Naive thymus-derived CD8-positive, alpha-beta T cell (primary cell): ENCODE data around the gene DLG1. TPM values are rescaled to one million over a fixed set of nuclear protein-coding genes. Genes with fewer than 3 reads are reported as not detected.

ENCODE experiments used
- ATAC-seq, 2 donors: fragments of 150-1000 bp; cut with Tn5 transposase in 1 of 2; sonication (Bioruptor Pico), chemical (Tn5 transposase) in 1 of 2; 1 replicate in 1 of 2; 2 replicates in 1 of 2; pipeline ENCODE4 v1.10.0; 2021; ENCODE audit warnings: mild to moderate bottlenecking in 2 of 2, moderate library complexity in 2 of 2
- POLR2A ChIA-PET: fragments of 350-600 bp; sonication (Branson Sonifier 250); formaldehyde crosslinking; loops from one replicate; lab custom pipeline; 2021; ENCODE audit warnings: antibody characterized with exemption; lab: Charles Lee
- DNase-seq, 10 donors: peaks; one replicate each; pipeline versions ENCODE4 v3.0.0 to v3.0.0-alpha.2; 2020 to 2022
- H3K27ac Mint-ChIP-seq, 10 donors: one replicate each; pipeline ENCODE4 v1.8.0; 2020 to 2022; ENCODE audit warnings: mild to moderate bottlenecking in 10 of 10, mixed read lengths in 10 of 10, moderate library complexity in 4 of 10, inconsistent platforms in 1 of 10
- H3K27me3 Mint-ChIP-seq, 5 donors: one replicate each; pipeline ENCODE4 v1.8.0; 2021 to 2022; ENCODE audit warnings: mixed read lengths in 5 of 5
- H3K36me3 Mint-ChIP-seq, 3 donors: one replicate each; pipeline ENCODE4 v1.8.0; 2020 to 2022; ENCODE audit warnings: mixed read lengths in 3 of 3, mild to moderate bottlenecking in 2 of 3, inconsistent platforms in 1 of 3
- H3K4me1 Mint-ChIP-seq, 4 donors: one replicate each; pipeline ENCODE4 v1.8.0; 2021 to 2022; ENCODE audit warnings: mixed read lengths in 4 of 4
- H3K4me3 Mint-ChIP-seq, 10 donors: one replicate each; pipeline ENCODE4 v1.8.0; 2020 to 2022; ENCODE audit warnings: mild to moderate bottlenecking in 10 of 10, mixed read lengths in 10 of 10, moderate library complexity in 6 of 10, inconsistent platforms in 1 of 10
- H3K9me3 Mint-ChIP-seq, 9 donors: one replicate each; pipeline ENCODE4 v1.8.0; 2020 to 2022; ENCODE audit warnings: mixed read lengths in 9 of 9, mild to moderate bottlenecking in 3 of 9, inconsistent platforms in 1 of 9, moderate library complexity in 1 of 9
- polyA plus RNA-seq, 3 donors: library from polyadenylated mRNA; unstranded; fragments of 300-500 nt; fragmentation: Illumina TruSeq; gene quantifications; one replicate each; pipeline ENCODE4 v1.2.3, GENCODE V29; 2021
- total RNA-seq, 8 experiments: library from RNA in 2 of 8; stranded (reverse) in 2 of 8; gene quantifications; one replicate each; pipeline ENCODE4 v1.2.3 and lab custom pipeline; 2021 to 2026

Gene DLG1
- total and polyA plus RNA-seq, 5 experiments from 2014 or later, result 23.5 to 87.1 (median 28.5) TPM

DNA sequence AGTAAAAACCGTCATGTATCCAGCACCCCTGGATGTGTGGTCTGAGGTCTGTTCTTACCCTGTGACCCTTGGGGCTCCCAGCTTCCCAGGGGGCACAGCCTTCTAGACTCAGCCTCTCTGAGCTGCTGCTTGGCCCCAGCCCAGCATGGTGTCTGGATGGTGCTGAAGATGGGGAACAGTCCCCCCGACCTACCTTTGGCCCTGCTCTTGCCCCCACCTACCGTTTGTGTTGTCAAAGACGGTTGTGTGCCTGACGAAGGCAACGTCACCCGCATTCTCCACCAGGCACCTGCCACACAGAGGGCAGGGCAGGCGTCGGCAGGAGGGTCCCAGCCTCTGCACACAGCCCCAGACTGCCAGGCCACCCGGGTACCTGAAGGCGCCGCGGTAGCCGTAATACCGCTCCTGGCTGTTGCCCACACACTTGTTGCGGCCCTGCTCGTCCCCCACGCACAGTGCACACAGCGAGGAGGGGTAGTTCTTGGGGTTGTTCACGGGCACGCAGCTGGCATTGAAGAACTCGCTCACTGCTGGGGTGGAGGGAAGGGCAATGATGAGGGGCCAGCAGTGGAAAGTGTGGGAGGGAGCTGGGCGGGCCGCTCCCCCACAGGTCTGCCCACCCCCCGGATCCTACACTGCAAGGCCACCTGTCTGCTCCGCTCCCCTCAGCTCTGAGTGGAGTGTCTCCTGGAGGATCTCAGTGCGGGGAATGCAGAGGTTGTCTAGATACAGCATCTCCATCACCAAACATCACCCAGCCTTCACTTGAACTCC is 289.8 kb downstream of the DLG1 start:
- H3K36me3 Mint-ChIP-seq, result no peaks in the 10 kb centered on the region

DNA sequence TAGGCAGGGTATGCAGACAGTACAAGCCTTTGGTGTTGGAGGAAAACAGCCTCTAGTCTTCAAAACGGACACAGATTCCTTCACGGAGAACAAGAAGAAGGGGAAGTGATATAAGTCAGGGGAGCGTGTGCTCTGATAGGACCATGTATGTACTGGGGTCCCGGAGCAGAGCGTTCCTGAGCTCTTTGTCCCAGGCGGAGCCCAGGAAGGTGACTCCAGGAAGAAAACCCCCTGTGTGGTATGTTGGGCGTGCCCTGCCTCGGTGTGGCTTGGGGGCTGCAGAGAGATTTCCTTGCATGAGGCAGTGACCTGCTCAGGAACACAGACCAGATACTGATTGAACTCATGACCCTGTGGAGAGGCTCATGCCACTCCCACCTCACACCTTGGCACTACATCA is 290.5 kb downstream of the DLG1 start:
- no peak overlapping the region for H3K27ac Mint-ChIP-seq
- no peak for DNase-seq
- POLR2A ChIA-PET, result interaction anchor here (1.2 kb wide), 1 partner anchor 21 kb away, joined by 3 read pairs; the partner anchor contains the start of gene MELTF
- peaks cover 2 to 11% (median 7%) of the 10 kb centered on the region in 4 donors for H3K4me1 Mint-ChIP-seq
- H3K36me3 Mint-ChIP-seq, result no peaks in the 10 kb centered on the region
- no peak for ATAC-seq
- H3K4me3 Mint-ChIP-seq, result no peak overlapping the region
- peaks cover 0 to 5% (median 2%) of the 10 kb centered on the region in 5 donors for H3K27me3 Mint-ChIP-seq
- no peaks in the 10 kb centered on the region for H3K9me3 Mint-ChIP-seq

More for the DNA sequence above, 289.8 kb downstream of the DLG1 start:
- no peak overlapping the region for H3K4me3 Mint-ChIP-seq
- DNase-seq, result peak in 1 of 10 donors; percentile 46
- ATAC-seq, result no peak
- peaks cover 2 to 11% (median 7%) of the 10 kb centered on the region in 4 donors for H3K4me1 Mint-ChIP-seq
- POLR2A ChIA-PET, result no interaction called here
- H3K27ac Mint-ChIP-seq, result no peak overlapping the region
- H3K9me3 Mint-ChIP-seq, result no peaks in the 10 kb centered on the region
- peaks cover 0 to 5% (median 2%) of the 10 kb centered on the region in 5 donors for H3K27me3 Mint-ChIP-seq

DNA sequence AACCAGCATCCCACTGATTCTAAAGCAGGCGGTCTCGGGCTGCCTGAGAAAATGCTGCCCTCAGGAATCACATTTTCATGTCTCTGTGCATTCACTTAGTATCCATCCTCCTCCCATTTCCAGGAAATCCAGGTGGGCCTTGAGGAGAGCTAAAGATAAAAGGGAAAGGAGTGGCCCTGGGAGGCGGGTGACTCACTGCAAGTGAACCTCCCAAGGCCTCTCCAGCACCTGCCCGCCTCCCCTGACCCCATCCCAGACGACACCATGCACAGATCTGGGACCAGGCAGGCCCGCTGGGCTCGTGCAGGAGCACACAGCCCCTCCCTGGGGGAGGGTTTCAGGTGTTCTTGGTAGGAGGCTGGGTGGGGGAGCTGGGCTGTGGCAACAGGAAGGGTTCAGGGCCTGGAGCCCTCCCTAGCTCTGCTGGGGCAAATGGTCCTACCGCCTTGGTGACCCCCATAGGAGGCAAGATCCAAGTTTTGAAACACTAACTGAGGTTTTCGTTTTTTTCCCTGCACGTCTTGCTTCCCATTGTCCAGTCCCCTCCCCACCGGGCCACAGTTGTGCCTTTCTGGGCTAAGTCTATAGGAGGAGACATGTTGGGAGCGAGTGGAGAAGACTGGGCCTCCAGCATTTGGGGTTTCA is 291.0 kb downstream of the DLG1 start:
- DNase-seq (peak in 1 of 10 donors; percentile 44), ATAC-seq (no peak)
- Mint-ChIP-seq H3K36me3 (no peaks in the 10 kb centered on the region), H3K4me1 (peaks cover 2 to 11% (median 7%) of the 10 kb centered on the region in 4 donors), H3K4me3 (no peak overlapping the region), H3K9me3 (no peaks in the 10 kb centered on the region), H3K27me3 (peaks cover 0 to 5% (median 2%) of the 10 kb centered on the region in 5 donors), H3K27ac (no peak overlapping the region)
- POLR2A ChIA-PET, result interaction anchor here (1.2 kb wide), 1 partner anchor 21 kb away, joined by 3 read pairs; the partner anchor contains the start of gene MELTF

DNA sequence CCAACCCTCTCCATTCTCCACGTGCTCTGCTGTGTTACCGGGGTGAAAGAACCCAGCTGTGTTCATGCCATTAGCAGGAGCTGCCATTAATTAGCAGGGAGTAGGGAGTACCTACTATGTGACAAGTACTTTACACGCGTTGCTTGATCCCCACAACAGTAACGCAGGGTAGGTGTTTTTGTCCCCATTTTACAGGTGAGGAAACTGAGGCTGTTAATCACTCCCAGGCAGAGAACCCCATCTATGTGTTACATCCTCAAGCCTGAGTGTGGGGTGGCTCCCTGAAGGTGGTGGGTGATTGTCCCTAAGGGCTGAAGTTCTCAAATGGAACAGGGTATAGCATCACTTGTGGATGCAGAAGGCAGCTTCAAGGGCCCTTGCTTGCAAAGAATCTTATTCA is 291.6 kb downstream of the DLG1 start:
- POLR2A ChIA-PET, result interaction anchor here (1.2 kb wide), 1 partner anchor 22 kb away, joined by 3 read pairs; the partner anchor contains the start of gene MELTF
- Mint-ChIP-seq H3K27ac (peak overlapping the region in 1 of 10 donors; percentile 21), H3K4me1 (peaks cover 2 to 11% (median 7%) of the 10 kb centered on the region in 4 donors), H3K27me3 (peaks cover 0 to 5% (median 2%) of the 10 kb centered on the region in 5 donors), H3K9me3 (no peaks in the 10 kb centered on the region), H3K4me3 (no peak overlapping the region), H3K36me3 (no peaks in the 10 kb centered on the region)
- ATAC-seq (no peak), DNase-seq (no peak)

DNA sequence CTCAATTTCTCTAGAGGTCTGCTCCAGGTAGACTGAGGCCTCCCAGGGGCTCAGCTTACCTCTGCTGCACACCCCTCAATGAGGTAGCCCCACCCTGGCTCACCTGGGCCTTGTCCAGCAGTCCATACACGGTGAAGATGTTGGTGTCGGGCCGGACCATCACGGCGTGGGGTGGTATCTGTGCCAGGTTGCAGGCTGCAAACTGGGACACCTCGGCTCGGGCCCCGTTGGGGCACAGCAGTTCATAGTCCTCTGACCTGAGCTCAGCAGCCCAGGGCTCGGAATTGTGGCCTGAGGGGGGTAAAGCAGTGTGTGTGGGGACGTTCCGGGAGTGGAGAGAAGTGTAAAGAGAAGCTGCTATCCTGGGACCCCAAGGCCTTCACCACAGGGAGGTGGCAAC is 292.0 kb downstream of the DLG1 start:
- Mint-ChIP-seq H3K4me1 (peaks cover 4 to 14% (median 9%) of the 10 kb centered on the region in 4 donors), H3K36me3 (no peaks in the 10 kb centered on the region), H3K4me3 (no peak overlapping the region), H3K9me3 (no peaks in the 10 kb centered on the region), H3K27me3 (peaks cover 0 to 5% (median 2%) of the 10 kb centered on the region in 5 donors), H3K27ac (peak overlapping the region in 1 of 10 donors; percentile 21)
- no peak for DNase-seq
- ATAC-seq, result no peak
- POLR2A ChIA-PET, result no interaction called here

DNA sequence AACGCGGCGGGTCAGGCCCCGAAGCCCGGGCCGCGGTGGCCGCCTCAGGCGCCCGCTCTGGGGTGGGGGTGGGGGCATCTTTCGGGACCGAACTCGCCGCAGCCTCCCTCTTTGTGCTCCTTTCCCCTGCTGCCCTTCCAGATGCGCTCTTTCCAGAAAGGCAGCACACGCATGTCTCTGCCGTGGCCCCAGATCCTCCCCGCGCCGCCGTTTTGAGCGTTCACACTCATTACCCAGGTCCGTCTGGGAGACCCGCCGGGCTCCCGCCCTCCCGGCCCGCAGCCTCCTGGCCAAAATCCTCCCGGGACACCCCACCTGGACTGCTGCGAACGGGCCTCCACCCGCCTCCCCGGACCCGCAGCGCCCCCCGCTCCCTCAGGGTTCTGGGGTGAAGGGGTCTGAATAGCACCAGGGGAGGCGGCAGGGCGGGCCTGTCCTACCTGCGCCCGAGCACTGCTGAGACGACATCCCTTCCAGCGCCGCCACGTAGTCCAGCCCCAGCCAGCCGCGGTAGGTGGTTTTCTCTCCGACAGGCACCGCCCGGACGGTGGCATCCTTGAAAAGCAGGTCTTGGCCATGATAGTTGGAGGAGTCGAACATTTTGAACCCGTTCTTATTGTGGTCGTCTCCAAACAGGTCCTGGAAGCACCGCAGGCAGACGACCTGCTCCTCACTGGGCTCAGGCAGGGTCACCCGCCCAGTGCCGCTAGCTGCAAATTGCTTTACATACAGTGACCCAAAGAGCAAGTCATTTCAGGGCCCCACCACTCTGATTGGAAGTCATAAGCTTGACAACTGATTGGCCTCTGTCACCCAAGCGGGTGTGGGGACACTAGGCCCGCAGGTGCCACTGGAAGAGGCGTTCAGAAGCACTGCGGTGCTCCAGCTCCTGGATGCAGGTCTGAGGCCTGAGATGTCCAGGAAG is 294.7 kb downstream of the DLG1 start:
- H3K27me3 Mint-ChIP-seq, result peaks cover 0 to 2% (median 0%) of the 10 kb centered on the region in 5 donors
- POLR2A ChIA-PET, result no interaction called here
- peak overlapping the region; percentile 74 to 94 (median 84) for H3K4me3 Mint-ChIP-seq
- H3K27ac Mint-ChIP-seq, result peak overlapping the region in 7 of 10 donors; percentile 44 to 95 (median 71)
- H3K4me1 Mint-ChIP-seq, result peaks cover 4 to 17% (median 10%) of the 10 kb centered on the region in 4 donors
- no peaks in the 10 kb centered on the region for H3K36me3 Mint-ChIP-seq
- H3K9me3 Mint-ChIP-seq, result no peaks in the 10 kb centered on the region
- DNase-seq (peak in 1 of 10 donors; percentile 19), ATAC-seq (peak; percentile 11 to 19)

DNA sequence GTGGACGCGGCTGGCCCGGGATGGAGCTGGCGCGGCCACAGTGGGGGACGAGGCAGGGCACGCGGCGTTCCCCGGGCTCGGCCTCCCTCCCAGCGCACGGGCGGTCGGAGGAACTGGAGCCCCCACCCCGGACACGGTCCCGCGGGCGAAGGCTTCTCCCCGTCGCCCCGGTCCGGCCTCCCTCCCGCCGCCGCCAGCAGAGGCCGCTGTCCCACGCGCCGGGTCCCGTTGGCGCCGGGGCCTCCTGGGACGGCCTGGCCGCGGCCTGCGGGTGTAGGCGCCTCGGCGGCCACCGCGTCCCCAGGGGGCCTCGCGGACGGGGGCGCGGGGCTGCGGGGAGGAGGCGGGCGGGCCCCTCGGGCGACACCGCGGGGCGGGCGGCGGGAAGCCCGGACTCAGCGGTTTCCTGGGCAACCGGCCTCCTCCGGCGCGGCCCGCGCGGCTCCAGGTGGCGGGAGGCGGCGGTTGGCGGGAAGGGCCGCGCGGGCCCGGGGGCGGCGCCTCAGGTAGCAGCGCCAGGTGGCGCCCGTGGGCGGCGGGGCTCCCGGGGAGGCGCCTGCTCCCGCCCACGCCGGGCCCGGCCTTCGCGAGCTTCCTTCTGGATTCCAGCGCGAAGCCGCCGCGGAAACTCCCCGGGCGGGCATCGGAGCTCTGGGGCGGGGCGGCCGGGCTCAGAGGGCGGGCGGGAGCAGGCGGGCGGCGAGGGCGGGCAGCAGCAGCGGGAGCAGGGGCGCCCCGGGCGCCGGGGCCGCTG is 295.5 kb downstream of the DLG1 start:
- H3K4me3 Mint-ChIP-seq, result peak overlapping the region in 1 of 10 donors; percentile 75
- POLR2A ChIA-PET, result no interaction called here
- H3K27me3 Mint-ChIP-seq, result peaks cover 0 to 2% (median 0%) of the 10 kb centered on the region in 5 donors
- peak overlapping the region in 1 of 10 donors; percentile 59 for H3K27ac Mint-ChIP-seq
- ATAC-seq, result peak; percentile 83 to 85
- peaks cover 4 to 17% (median 10%) of the 10 kb centered on the region in 4 donors for H3K4me1 Mint-ChIP-seq
- H3K9me3 Mint-ChIP-seq, result no peaks in the 10 kb centered on the region
- no peaks in the 10 kb centered on the region for H3K36me3 Mint-ChIP-seq
- DNase-seq, result peak; percentile 61 to 85 (median 78)

DNA sequence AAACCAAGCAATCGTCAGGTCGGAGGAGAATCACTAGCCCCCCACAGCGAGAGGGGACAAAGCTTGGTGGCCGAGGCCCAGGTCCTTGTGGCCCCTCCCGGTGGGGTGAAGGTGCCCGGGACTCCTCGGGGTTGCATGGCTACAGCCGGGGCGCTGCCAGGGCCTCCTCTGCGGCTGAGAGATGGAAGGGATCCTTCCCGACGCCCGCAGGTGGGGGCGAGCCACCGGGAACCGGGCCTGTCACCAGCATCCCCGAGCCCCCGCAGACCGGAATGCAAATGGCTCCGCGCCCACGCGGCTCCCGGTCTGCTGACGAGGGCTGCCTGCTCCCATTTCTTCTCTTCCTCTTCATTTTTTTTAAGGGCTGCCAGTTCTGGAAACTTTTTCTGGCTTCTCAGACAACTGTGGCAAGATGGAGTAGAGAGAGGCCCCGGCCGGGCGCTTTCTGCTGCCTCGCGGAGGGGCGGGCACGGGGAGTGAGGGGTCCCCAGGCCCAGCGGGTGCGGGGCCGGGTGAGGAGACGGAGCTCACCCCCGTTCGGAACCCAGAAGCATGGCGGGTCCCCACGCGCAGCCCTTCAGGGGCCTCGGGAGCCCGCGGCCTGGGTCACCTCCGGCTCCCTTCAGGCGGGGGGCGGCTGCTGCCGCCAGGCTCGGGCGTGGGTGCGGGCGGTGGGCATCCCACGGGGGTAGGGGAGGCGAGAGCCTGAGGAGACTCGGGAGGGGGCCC is 296.3 kb downstream of the DLG1 start:
- POLR2A ChIA-PET, result no interaction called here
- peak overlapping the region; percentile 66 to 89 (median 86) for H3K4me3 Mint-ChIP-seq
- peaks cover 4 to 17% (median 10%) of the 10 kb centered on the region in 4 donors for H3K4me1 Mint-ChIP-seq
- peak overlapping the region in 9 of 10 donors; percentile 48 to 94 (median 79) for H3K27ac Mint-ChIP-seq
- H3K36me3 Mint-ChIP-seq, result no peaks in the 10 kb centered on the region
- DNase-seq (peak in 2 of 10 donors; percentile 17 to 23), ATAC-seq (no peak)
- no peaks in the 10 kb centered on the region for H3K9me3 Mint-ChIP-seq
- H3K27me3 Mint-ChIP-seq, result peaks cover 0 to 2% (median 0%) of the 10 kb centered on the region in 5 donors

DNA sequence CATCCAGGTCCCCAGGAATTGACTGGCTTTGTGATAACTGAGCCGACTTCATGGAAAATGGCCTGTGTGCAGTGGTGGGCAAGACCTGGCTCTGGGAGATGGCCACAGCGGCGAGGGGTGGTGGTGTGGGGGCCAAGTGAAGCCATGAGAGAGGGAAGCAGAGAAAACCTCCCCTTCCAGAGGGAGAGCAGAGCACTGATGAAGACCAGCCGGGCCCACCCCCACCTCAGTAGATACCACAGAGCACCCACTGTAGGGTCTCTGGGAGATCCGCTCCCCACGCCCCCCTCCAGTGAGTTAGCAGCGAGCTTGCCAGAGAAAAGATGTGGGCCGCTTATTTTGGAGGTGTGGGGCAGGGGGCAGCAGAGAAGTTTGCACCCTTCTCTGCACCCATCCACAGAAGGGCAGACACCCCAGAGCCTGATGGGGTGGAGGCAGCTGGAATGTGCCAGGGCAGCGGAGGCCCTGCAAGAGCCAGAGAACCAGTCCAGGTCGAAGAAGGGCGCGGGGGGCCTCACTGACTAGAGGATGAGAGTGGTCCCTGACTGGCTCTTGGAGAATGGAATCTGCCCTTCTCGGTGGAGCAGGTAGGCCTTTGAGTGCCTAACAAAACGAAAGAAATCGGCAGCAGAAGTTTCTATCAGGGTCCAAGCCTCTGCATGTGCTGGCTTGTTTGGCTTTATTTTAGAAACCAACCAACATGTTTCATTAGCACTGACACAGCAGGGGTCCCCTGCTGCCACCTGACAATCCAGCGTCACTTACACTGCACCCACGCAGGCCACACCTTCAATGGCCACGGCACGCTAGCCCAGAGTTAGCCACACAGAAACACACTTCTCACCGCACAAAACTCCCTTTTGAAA is 297.1 kb downstream of the DLG1 start:
- Mint-ChIP-seq H3K27ac (peak overlapping the region in 9 of 10 donors; percentile 48 to 94 (median 79)), H3K4me1 (peaks cover 4 to 17% (median 10%) of the 10 kb centered on the region in 4 donors), H3K9me3 (no peaks in the 10 kb centered on the region), H3K36me3 (no peaks in the 10 kb centered on the region), H3K4me3 (peak overlapping the region; percentile 66 to 89 (median 86)), H3K27me3 (peaks cover 0 to 2% (median 0%) of the 10 kb centered on the region in 5 donors)
- DNase-seq, result no peak
- ATAC-seq, result no peak
- POLR2A ChIA-PET, result no interaction called here

DNA sequence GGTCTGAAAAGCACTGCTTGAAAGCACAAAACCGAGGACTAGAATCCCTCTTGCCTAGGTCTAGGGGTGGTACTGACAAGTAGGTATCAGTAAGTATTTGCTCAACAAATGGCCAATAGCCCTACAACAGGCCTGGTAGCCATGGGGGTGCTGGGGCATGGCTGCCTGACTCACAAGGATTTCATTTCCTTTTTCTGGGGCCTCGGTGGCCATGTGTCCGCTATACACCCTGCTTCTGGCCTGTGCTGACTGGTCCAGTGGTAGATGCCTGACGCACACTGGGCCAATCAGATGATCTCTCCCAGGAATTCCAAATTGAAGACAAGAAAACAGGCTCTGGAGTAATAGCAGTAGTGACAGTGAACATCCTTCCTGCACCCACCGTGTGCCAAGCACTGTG is 298.2 kb downstream of the DLG1 start:
- Mint-ChIP-seq H3K27ac (peak overlapping the region in 2 of 10 donors; percentile 30 to 34), H3K4me3 (no peak overlapping the region), H3K36me3 (no peaks in the 10 kb centered on the region), H3K27me3 (no peaks in the 10 kb centered on the region), H3K9me3 (no peaks in the 10 kb centered on the region), H3K4me1 (peaks cover 4 to 17% (median 10%) of the 10 kb centered on the region in 4 donors)
- POLR2A ChIA-PET, result no interaction called here
- no peak for ATAC-seq
- no peak for DNase-seq
